Astrocyte (in vitro differentiated cells and primary cell): ENCODE results near the gene BCL2.

ENCODE experiments used
- CTCF ChIP-seq: IDR thresholded peaks from 2 replicates; pipeline ENCODE4 v1.5.1; 2011; ENCODE audit warnings: low read depth, mild to moderate bottlenecking, inconsistent platforms, low read length, moderate library complexity; ENCODE audit not compliant: insufficient read depth
- EZH2 ChIP-seq: IDR thresholded peaks from 2 replicates; pipeline ENCODE4 v1.6.1; 2012; ENCODE audit warnings: mild to moderate bottlenecking, low read length, inconsistent platforms; ENCODE audit not compliant: insufficient read depth

GRCh38 chr18:63299837-63300745, 19.5 kb downstream of the BCL2 start:
- no peak for TF ChIP-seq CTCF
- no peak for TF ChIP-seq EZH2
